Activated naive CD8-positive, alpha-beta T cell (primary cell): ENCODE data around the gene DPP6.

Experiments
- H3K27ac Mint-ChIP-seq: one replicate; pipeline ENCODE4 v1.8.0; 2021; ENCODE audit warnings: mixed read lengths
- H3K27me3 Mint-ChIP-seq: one replicate; pipeline ENCODE4 v1.8.0; 2021; ENCODE audit warnings: mixed read lengths
- H3K36me3 Mint-ChIP-seq: one replicate; pipeline ENCODE4 v1.8.0; 2021; ENCODE audit warnings: mixed read lengths
- H3K4me1 Mint-ChIP-seq: one replicate; pipeline ENCODE4 v1.8.0; 2021; ENCODE audit warnings: low read depth, mixed read lengths
- H3K4me3 Mint-ChIP-seq: one replicate; pipeline ENCODE4 v1.8.0; 2021; ENCODE audit warnings: mild to moderate bottlenecking, mixed read lengths
- H3K9me3 Mint-ChIP-seq: one replicate; pipeline ENCODE4 v1.8.0; 2021; ENCODE audit warnings: low read depth, mixed read lengths

DPP6 gene

GRCh38 chr7:154774303-154774969 lies 722.2 kb downstream of the DPP6 start:
- Mint-ChIP-seq H3K4me3 (no peak overlapping the region), H3K36me3 (no peaks in the 10 kb centered on the region), H3K9me3 (peaks cover 3% of the 10 kb centered on the region), H3K27ac (no peak overlapping the region), H3K4me1 (peaks cover 2% of the 10 kb centered on the region), H3K27me3 (no peaks in the 10 kb centered on the region)

- H3K27me3 Mint-ChIP-seq, result no peaks in the 10 kb centered on the region
- H3K4me3 Mint-ChIP-seq, result no peak overlapping the region
- no peak overlapping the region for H3K27ac Mint-ChIP-seq
- H3K36me3 Mint-ChIP-seq, result no peaks in the 10 kb centered on the region
- peaks cover 8% of the 10 kb centered on the region for H3K9me3 Mint-ChIP-seq
- peaks cover 2% of the 10 kb centered on the region for H3K4me1 Mint-ChIP-seq
Measured at GRCh38 chr7:154775681-154776080, 723.5 kb downstream of the DPP6 start.

GRCh38 chr7:154776350-154776749 lies 724.2 kb downstream of the DPP6 start:
- no peak overlapping the region for H3K4me3 Mint-ChIP-seq
- peaks cover 8% of the 10 kb centered on the region for H3K9me3 Mint-ChIP-seq
- H3K27me3 Mint-ChIP-seq, result no peaks in the 10 kb centered on the region
- peaks cover 2% of the 10 kb centered on the region for H3K4me1 Mint-ChIP-seq
- H3K27ac Mint-ChIP-seq, result no peak overlapping the region
- H3K36me3 Mint-ChIP-seq, result no peaks in the 10 kb centered on the region

GRCh38 chr7:154777023-154777422 lies 724.8 kb downstream of the DPP6 start:
- H3K36me3 Mint-ChIP-seq, result no peaks in the 10 kb centered on the region
- H3K9me3 Mint-ChIP-seq, result peaks cover 8% of the 10 kb centered on the region
- H3K27me3 Mint-ChIP-seq, result no peaks in the 10 kb centered on the region

GRCh38 chr7:154777489-154777888 lies 725.3 kb downstream of the DPP6 start:
- Mint-ChIP-seq H3K36me3 (no peaks in the 10 kb centered on the region), H3K27ac (no peak overlapping the region), H3K4me1 (peaks cover 2% of the 10 kb centered on the region), H3K4me3 (no peak overlapping the region), H3K9me3 (peaks cover 8% of the 10 kb centered on the region), H3K27me3 (no peaks in the 10 kb centered on the region)

More at GRCh38 chr7:154777023-154777422, 724.8 kb downstream of the DPP6 start:
- H3K27ac Mint-ChIP-seq, result no peak overlapping the region
- H3K4me3 Mint-ChIP-seq, result no peak overlapping the region
- peaks cover 2% of the 10 kb centered on the region for H3K4me1 Mint-ChIP-seq

- Mint-ChIP-seq H3K9me3 (peaks cover 8% of the 10 kb centered on the region), H3K27me3 (no peaks in the 10 kb centered on the region), H3K36me3 (no peaks in the 10 kb centered on the region), H3K4me3 (no peak overlapping the region), H3K4me1 (peaks cover 2% of the 10 kb centered on the region), H3K27ac (no peak overlapping the region)
Measured at GRCh38 chr7:154777908-154778307, 725.7 kb downstream of the DPP6 start.

GRCh38 chr7:154781369-154782303 lies 729.4 kb downstream of the DPP6 start:
- H3K27ac Mint-ChIP-seq, result no peak overlapping the region
- peaks cover 2% of the 10 kb centered on the region for H3K4me1 Mint-ChIP-seq
- peaks cover 2% of the 10 kb centered on the region for H3K27me3 Mint-ChIP-seq
- H3K9me3 Mint-ChIP-seq, result peaks cover 17% of the 10 kb centered on the region
- H3K36me3 Mint-ChIP-seq, result no peaks in the 10 kb centered on the region
- no peak overlapping the region for H3K4me3 Mint-ChIP-seq

- H3K36me3 Mint-ChIP-seq, result no peaks in the 10 kb centered on the region
- peaks cover 2% of the 10 kb centered on the region for H3K27me3 Mint-ChIP-seq
- no peaks in the 10 kb centered on the region for H3K4me1 Mint-ChIP-seq
- H3K27ac Mint-ChIP-seq, result no peak overlapping the region
- no peak overlapping the region for H3K4me3 Mint-ChIP-seq
- peaks cover 17% of the 10 kb centered on the region for H3K9me3 Mint-ChIP-seq
Measured at GRCh38 chr7:154783281-154783909, 731.2 kb downstream of the DPP6 start.

GRCh38 chr7:154785898-154786297 lies 733.7 kb downstream of the DPP6 start:
- Mint-ChIP-seq H3K27me3 (peaks cover 9% of the 10 kb centered on the region), H3K4me3 (no peak overlapping the region), H3K36me3 (no peaks in the 10 kb centered on the region), H3K4me1 (no peaks in the 10 kb centered on the region), H3K27ac (no peak overlapping the region), H3K9me3 (peaks cover 16% of the 10 kb centered on the region)

GRCh38 chr7:154789404-154789803 lies 737.2 kb downstream of the DPP6 start:
- Mint-ChIP-seq H3K4me1 (no peaks in the 10 kb centered on the region), H3K27ac (no peak overlapping the region), H3K36me3 (no peaks in the 10 kb centered on the region), H3K9me3 (peaks cover 16% of the 10 kb centered on the region), H3K27me3 (peaks cover 9% of the 10 kb centered on the region), H3K4me3 (no peak overlapping the region)

GRCh38 chr7:154791611-154792010 lies 739.4 kb downstream of the DPP6 start:
- peaks cover 12% of the 10 kb centered on the region for H3K27me3 Mint-ChIP-seq
- no peak overlapping the region for H3K27ac Mint-ChIP-seq
- H3K9me3 Mint-ChIP-seq, result peaks cover 7% of the 10 kb centered on the region
- H3K36me3 Mint-ChIP-seq, result no peaks in the 10 kb centered on the region
- H3K4me3 Mint-ChIP-seq, result no peak overlapping the region
- no peaks in the 10 kb centered on the region for H3K4me1 Mint-ChIP-seq

- Mint-ChIP-seq H3K27me3 (peaks cover 14% of the 10 kb centered on the region), H3K36me3 (no peaks in the 10 kb centered on the region), H3K27ac (no peak overlapping the region), H3K4me3 (no peak overlapping the region), H3K4me1 (no peaks in the 10 kb centered on the region), H3K9me3 (peaks cover 7% of the 10 kb centered on the region)
Measured at GRCh38 chr7:154792436-154793055, 740.3 kb downstream of the DPP6 start.

- H3K36me3 Mint-ChIP-seq, result no peaks in the 10 kb centered on the region
- no peaks in the 10 kb centered on the region for H3K4me1 Mint-ChIP-seq
- peaks cover 10% of the 10 kb centered on the region for H3K27me3 Mint-ChIP-seq
- H3K9me3 Mint-ChIP-seq, result no peaks in the 10 kb centered on the region
- H3K27ac Mint-ChIP-seq, result no peak overlapping the region
- H3K4me3 Mint-ChIP-seq, result no peak overlapping the region
Measured at GRCh38 chr7:154794147-154794780, 742.1 kb downstream of the DPP6 start.

GRCh38 chr7:154795014-154795413 lies 742.8 kb downstream of the DPP6 start:
- no peak overlapping the region for H3K4me3 Mint-ChIP-seq
- no peak overlapping the region for H3K27ac Mint-ChIP-seq
- no peaks in the 10 kb centered on the region for H3K9me3 Mint-ChIP-seq
- H3K27me3 Mint-ChIP-seq, result peaks cover 10% of the 10 kb centered on the region
- no peaks in the 10 kb centered on the region for H3K4me1 Mint-ChIP-seq
- H3K36me3 Mint-ChIP-seq, result no peaks in the 10 kb centered on the region
